K562 (cell line): Measurements from ENCODE around the gene TSPAN3. TPM values are rescaled to one million over a fixed set of nuclear protein-coding genes. Genes with fewer than 3 reads are reported as not detected.

Experiments
- ATAC-seq: fragments of 200-7000 bp; cut with Tn5 transposase; 3 replicates; pipeline ENCODE4 v1.9.1; 2020; ENCODE audit warnings: moderate library complexity
- BruUV-seq: library from RNA; stranded (reverse); fragments of 400-500 nt; replicated peaks from 2 replicates; lab custom pipeline; 2021; lab: Mats Ljungman, UMichigan
- CTCF ChIA-PET: fragments of 300-600 bp; formaldehyde crosslinking; extraction: SDS; loops from one replicate; lab custom pipeline; 2021; ENCODE audit warnings: low intra/inter-chr PET ratio; lab: Yijun Ruan, JAX
- POLR2A ChIA-PET: fragments of 300-600, 350-650 bp; sonication (Branson Sonifier 250); formaldehyde crosslinking; extraction: SDS; loops from one replicate; lab custom pipeline; 2021; ENCODE audit warnings: antibody characterized with exemption, inconsistent platforms; lab: Yijun Ruan, JAX
- DNase-seq, 4 experiments: peaks; one replicate each; pipeline versions ENCODE4 v3.0.0 to v3.0.0-alpha.2; 2011 to 2018; ENCODE audit warnings: low spot score in 3 of 4, mixed read lengths in 3 of 4; ENCODE audit errors: extremely low read depth in 1 of 4
- FAIRE-seq: peaks from 2 replicates; lab custom pipeline; 2011; peaks lifted over from hg19 to GRCh38; lab: Jason Lieb, UNC
- H2AFZ ChIP-seq: 2 replicates; pipeline ENCODE4 v1.6.0; 2011; ENCODE audit warnings: low read depth, low read length, control low read depth, inconsistent platforms
- H3K27ac ChIP-seq: fragments of 200-600 bp; 3 replicates; pipeline ENCODE4 v1.8.0; 2011; ENCODE audit warnings: low read depth, mild to moderate bottlenecking, control low read depth, inconsistent platforms, low read length, moderate library complexity, mixed read lengths; ENCODE audit errors: extremely low read depth
- H3K27me3 ChIP-seq, 2 experiments: fragments of 300-600 bp in 1 of 2; 2 replicates in 1 of 2; 3 replicates in 1 of 2; pipeline versions ENCODE4 v1.6.0 to v1.8.0; 2011; ENCODE audit warnings: inconsistent platforms in 2 of 2, low read length in 2 of 2, mild to moderate bottlenecking in 1 of 2, mixed read lengths in 1 of 2, moderate library complexity in 1 of 2; ENCODE audit not compliant: control insufficient read depth in 2 of 2, insufficient read depth in 2 of 2
- H3K36me3 ChIP-seq: fragments of 300-600 bp; 3 replicates; pipeline ENCODE4 v1.8.0; 2011; ENCODE audit warnings: mild to moderate bottlenecking, low read length, inconsistent platforms; ENCODE audit not compliant: control insufficient read depth, insufficient read depth
- H3K4me1 ChIP-seq, 2 experiments: fragments of 200-600 bp in 1 of 2; replicated peaks in 1 of 2; 2 replicates in 1 of 2; 3 replicates in 1 of 2; pipeline versions ENCODE4 v1.5.1 to v1.8.0; 2011; ENCODE audit warnings: inconsistent platforms in 2 of 2, low read length in 2 of 2, mild to moderate bottlenecking in 1 of 2, mixed read lengths in 1 of 2, moderate library complexity in 1 of 2; ENCODE audit not compliant: control insufficient read depth in 2 of 2, insufficient read depth in 2 of 2
- H3K4me2 ChIP-seq: 2 replicates; pipeline ENCODE4 v1.6.1; 2011; ENCODE audit warnings: low read length, control low read depth, inconsistent platforms, mixed read lengths; ENCODE audit not compliant: insufficient read depth
- H3K4me3 ChIP-seq: fragments of 200-600 bp; sonication (generic), shearing (Covaris generic); 2 replicates; pipeline ENCODE4 v1.5.1; 2016; ENCODE audit warnings: control low read depth, inconsistent platforms
- H3K79me2 ChIP-seq: fragments of 200-600 bp; 3 replicates; pipeline ENCODE4 v1.8.0; 2011; ENCODE audit warnings: low read length, inconsistent platforms; ENCODE audit not compliant: control insufficient read depth, insufficient read depth
- H3K9ac ChIP-seq, 2 experiments: 2 replicates each; pipeline versions ENCODE4 v1.6.0 to v1.6.1; 2011; ENCODE audit warnings: low read depth in 2 of 2, low read length in 2 of 2, control low read depth in 1 of 2, inconsistent platforms in 1 of 2, mild to moderate bottlenecking in 1 of 2, mixed read lengths in 1 of 2; ENCODE audit not compliant: insufficient read depth in 1 of 2
- H3K9me1 ChIP-seq: one replicate; pipeline ENCODE4 v1.6.0; 2011; ENCODE audit warnings: inconsistent platforms, mild to moderate bottlenecking, low read length, moderate library complexity; ENCODE audit not compliant: control insufficient read depth, insufficient read depth
- H3K9me3 ChIP-seq: replicated peaks from 2 replicates; pipeline ENCODE4 v1.5.1; 2011; ENCODE audit warnings: low read depth, low read length, inconsistent platforms; ENCODE audit not compliant: control insufficient read depth, insufficient read depth
- H4K20me1 ChIP-seq: replicated peaks from 2 replicates; pipeline ENCODE4 v1.6.1; 2011; ENCODE audit warnings: low read length, inconsistent platforms, mixed read lengths; ENCODE audit not compliant: control insufficient read depth, insufficient read depth
- ATF3 ChIP-seq, 2 experiments: fragments of 450-650 bp in 1 of 2; sonication (generic) in 1 of 2; formaldehyde crosslinking in 1 of 2; IDR thresholded peaks in 1 of 2; conservative IDR thresholded peaks in 1 of 2; 2 replicates each; pipeline versions ENCODE4 v1.6.1 to v1.8.1; 2016 to 2023; ENCODE audit warnings: mild to moderate bottlenecking in 2 of 2, moderate library complexity in 2 of 2, inconsistent platforms in 1 of 2, missing genetic modification reagents in 1 of 2
- BRCA1 ChIP-seq, 2 experiments: fragments of 450-650 bp in 1 of 2; sonication (generic) in 1 of 2; formaldehyde crosslinking in 1 of 2; IDR thresholded peaks; 2 replicates each; pipeline versions ENCODE4 v1.5.0 to v1.6.1; 2017 to 2020; ENCODE audit warnings: mild to moderate bottlenecking in 1 of 2, missing genetic modification reagents in 1 of 2
- C11orf30 ChIP-seq: fragments of 450-650 bp; IDR thresholded peaks from 2 replicates; pipeline ENCODE4 v1.6.1; 2016; ENCODE audit warnings: low read depth, mild to moderate bottlenecking
- CCAR2 ChIP-seq: fragments of 200-400 bp; formaldehyde crosslinking; IDR thresholded peaks from 2 replicates; pipeline ENCODE4 v1.6.1; 2017; ENCODE audit warnings: mild to moderate bottlenecking, low read depth, low read length
- CEBPB ChIP-seq: fragments of 450-650 bp; IDR thresholded peaks from 2 replicates; pipeline ENCODE4 v1.6.1; 2016; ENCODE audit warnings: missing genetic modification characterization, missing compliant biosample characterization
- FUS ChIP-seq: fragments of 200-400 bp; formaldehyde crosslinking; optimal IDR thresholded peaks from 2 replicates; pipeline ENCODE3; 2017; ENCODE audit warnings: low read depth, low read length
- GATA2 ChIP-seq: sonication (generic); formaldehyde crosslinking; IDR thresholded peaks from 2 replicates; pipeline ENCODE4 v1.4.0; 2020; ENCODE audit warnings: mild to moderate bottlenecking, missing genetic modification reagents
- LARP7 ChIP-seq: fragments of 450-650 bp; IDR thresholded peaks from 2 replicates; pipeline ENCODE4 v1.6.1; 2016
- LCOR ChIP-seq: sonication (generic); formaldehyde crosslinking; IDR thresholded peaks from 2 replicates; pipeline ENCODE4 v1.8.0; 2022; ENCODE audit warnings: mild to moderate bottlenecking, missing genetic modification reagents
- NFXL1 ChIP-seq: fragments of 450-650 bp; formaldehyde crosslinking; IDR thresholded peaks from 2 replicates; pipeline ENCODE4 v1.4.0; 2021; ENCODE audit warnings: mild to moderate bottlenecking
- PREB ChIP-seq: sonication (generic); formaldehyde crosslinking; IDR thresholded peaks from 2 replicates; pipeline ENCODE4 v1.8.1; 2023; ENCODE audit warnings: mild to moderate bottlenecking, missing genetic modification reagents
- SMAD3 ChIP-seq: fragments of 450-650 bp; formaldehyde crosslinking; conservative IDR thresholded peaks from 2 replicates; pipeline ENCODE4 v1.4.0; 2020; ENCODE audit warnings: mild to moderate bottlenecking
- SMARCC2 ChIP-seq: fragments of 450-650 bp; IDR thresholded peaks from 2 replicates; pipeline ENCODE4 v1.6.1; 2017; ENCODE audit warnings: antibody characterized with exemption, moderate library complexity, mild to moderate bottlenecking, low read depth
- TSC22D4 ChIP-seq: fragments of 450-650 bp; IDR thresholded peaks from 2 replicates; pipeline ENCODE4 v1.6.1; 2016; ENCODE audit warnings: missing genetic modification characterization, missing biosample characterization, control low read depth
- ZNF146 ChIP-seq: IDR thresholded peaks from one replicate; pipeline ENCODE4 v1.6.1; 2018; ENCODE audit warnings: missing compliant biosample characterization; ENCODE audit not compliant: unreplicated experiment
- ZNF445 ChIP-seq: fragments of 250-450 bp; sonication (Bioruptor Pico); IDR thresholded peaks from 2 replicates; pipeline ENCODE4 v1.4.0; 2020; ENCODE audit warnings: low read depth, mild to moderate bottlenecking, moderate library complexity
- ZNF740 ChIP-seq, 3 experiments: fragments of 200-800 bp in 1 of 3; sonication (Bioruptor generic) in 1 of 3; sonication (generic) in 1 of 3; formaldehyde crosslinking in 1 of 3; IDR thresholded peaks; 2 replicates each; pipeline versions ENCODE4 v1.6.1 to v1.8.0; 2016 to 2022; ENCODE audit warnings: mild to moderate bottlenecking in 2 of 3, missing compliant biosample characterization in 2 of 3, missing genetic modification characterization in 2 of 3, missing genetic modification reagents in 1 of 3
- WGBS: fragments of 100-300 bp; shearing (Covaris generic); methylation state at CpG from one replicate; pipeline ENCODE4 v1.1.6; 2016; ENCODE audit warnings: low coverage, mixed read lengths; ENCODE audit not compliant: insufficient coverage; ENCODE audit errors: missing lambda C conversion rate; 5-methylcytosine and 5-hydroxymethylcytosine counted together
- in situ Hi-C: fragments of 300-500 bp; cut with MboI; formaldehyde crosslinking; loops from 4 replicates; pipeline ENCODE4 v1.15.0; 2018; ENCODE audit warnings: inconsistent platforms, mixed read lengths
- intact Hi-C: fragments of 100-400 bp; cut with micrococcal nuclease; formaldehyde crosslinking; loops from 2 replicates; pipeline ENCODE4 v1.14.2; 2022
- polyA plus RNA-seq, 8 experiments: library from polyadenylated mRNA; depleted of rRNA in 4 of 8; stranded (reverse) in 5 of 8; unstranded in 3 of 8; fragments of >200 nt; fragmentation: Nextera tagmentation in 2 of 8; fragmentation: Illumina TruSeq in 1 of 8; extraction: Ambion mirVana in 2 of 8; extraction: Trizol in 1 of 8; gene quantifications; 2 replicates each; pipeline versions ENCODE4 v1.2.1 to v1.2.3, GENCODE V29; 2011 to 2014; ENCODE audit warnings: inconsistent platforms in 1 of 8, missing spikeins in 1 of 8
- total RNA-seq, 7 experiments: library from RNA; depleted of rRNA in 6 of 7; stranded (reverse); fragments of >200 nt in 6 of 7; fragmentation: Illumina TruSeq in 2 of 7; extraction: Trizol in 2 of 7; gene quantifications; 2 replicates each; pipeline versions ENCODE4 v1.2.1 to v1.2.3, GENCODE V29; 2011 to 2021; ENCODE audit warnings: low replicate concordance in 1 of 7

TSPAN3 gene
- total and polyA plus RNA-seq, 9 of the 15 experiments (the other 6 are each of a cell fraction or from before 2014, with no cell fraction given): 14.3 to 144 (median 71.1) TPM

GRCh38 chr15:77035584-77035983, 35.3 kb downstream of the TSPAN3 start:
- intact Hi-C loops (no loop called here), in situ Hi-C loops (no loop called here)
- H3K36me3 ChIP-seq: 0 out of 3 replicates have a peak, but pooled peaks cover 4% of the 10 kb centered on the region
- 94% methylated on average over 7 of the region's 9 CpGs for WGBS
- H3K9ac ChIP-seq: peak overlapping the region in 1 of 2 experiments; percentile 3; a peak in 1 of 4 replicates
- ChIA-PET POLR2A (interaction anchor here (0.6 to 0.7 kb wide), 4 partner anchors 8 to 272 kb away, joined by 3 to 4 read pairs (median 3); no protein-coding TSS in a partner anchor), CTCF (interaction anchor here (0.5 kb wide), 1 partner anchor 597 kb away, joined by 5 read pairs; the partner anchor contains the start of gene LINGO1)
- no peak for FAIRE-seq
- no peak for ATAC-seq
- no peaks in the 10 kb centered on the region for H4K20me1 ChIP-seq
- BruUV-seq: no TSS peak
- no peak overlapping the region for H3K4me2 ChIP-seq
- H3K9me1 ChIP-seq: peaks cover 4% of the 10 kb centered on the region
- no peak overlapping the region for H3K27ac ChIP-seq
- no peak for DNase-seq
- H3K4me1 ChIP-seq: peaks cover 0 to 31% of the 10 kb centered on the region in 2 experiments; a peak in 1 of 5 replicates
- no peaks in the 10 kb centered on the region for H3K27me3 ChIP-seq
- no peaks in the 10 kb centered on the region for H3K9me3 ChIP-seq
- H3K4me3 ChIP-seq: no peak overlapping the region
- H3K79me2 ChIP-seq: no peaks in the 10 kb centered on the region
- no peak overlapping the region for H2AFZ ChIP-seq
- TF ChIP-seq SMARCC2 (no peak), CCAR2 (no peak), GATA2 (CRISPR knock-in tag) (no peak), NFXL1 (CRISPR knock-in tag) (no peak), LCOR (CRISPR knock-in tag) (no peak), ATF3 (IDR thresholded peaks at IDR 0.05) (no peak), ATF3 (CRISPR knock-in tag; conservative IDR thresholded peaks at IDR 0.05) (no peak), LARP7 (no peak), SMAD3 (CRISPR knock-in tag) (no peak), ZNF146 (CRISPR knock-in tag) (no peak), BRCA1 (IDR thresholded peaks at IDR 0.05) (no peak), BRCA1 (CRISPR knock-in tag; IDR thresholded peaks at IDR 0.05) (no peak), FUS (no peak), PREB (CRISPR knock-in tag) (no peak), C11orf30 (no peak), ZNF445 (CRISPR knock-in tag) (no peak), CEBPB (tag) (no peak), ZNF740 (CRISPR knock-in tag; IDR thresholded peaks at IDR 0.05) (no peak), ZNF740 (tag; IDR thresholded peaks at IDR 0.05) (no peak), TSC22D4 (tag) (no peak)
